ENCODE data around the gene TCN1.
"Not testable (repeated sequence)": the region's sequence is repeated elsewhere in the genome, so short reads cannot be mapped to it uniquely, and the experiment has no call there.

The TCN1 gene

GRCh38 chr11:59857439-59858434 lies 8.6 kb downstream of the TCN1 start:
- DNase-seq (ENCODE audit: low read depth in 2 of 2): no peak

- DNase-seq (ENCODE audit: low read depth in 2 of 2): no peak
Observed at GRCh38 chr11:59854871-59855270, 11.4 kb downstream of the TCN1 start.

GRCh38 chr11:59851416-59851815 lies 14.9 kb downstream of the TCN1 start:
- not testable (repeated sequence) for DNase-seq (ENCODE audit: low read depth in 2 of 2)

- not testable (repeated sequence) for DNase-seq (ENCODE audit: low read depth in 2 of 2)
Observed at GRCh38 chr11:59849551-59849950, 16.7 kb downstream of the TCN1 start.

GRCh38 chr11:59849129-59849528 lies 17.2 kb downstream of the TCN1 start:
- DNase-seq (ENCODE audit: low read depth in 2 of 2): no peak

- not testable (repeated sequence) for DNase-seq (ENCODE audit: low read depth in 2 of 2)
Observed at GRCh38 chr11:59848439-59848838, 17.8 kb downstream of the TCN1 start.

- no peak for DNase-seq (ENCODE audit: low read depth in 2 of 2)
Observed at GRCh38 chr11:59847626-59848025, 18.7 kb downstream of the TCN1 start.

- DNase-seq (ENCODE audit: low read depth in 2 of 2): no peak
Observed at GRCh38 chr11:59846556-59846955, 19.7 kb downstream of the TCN1 start.

- no peak for DNase-seq (ENCODE audit: low read depth in 2 of 2)
Observed at GRCh38 chr11:59845399-59845798, 20.9 kb downstream of the TCN1 start, which contains the start of gene CBLIF. TSS of gene CBLIF (minus strand) at chr11:59845499. CDS start at chr11:59845453, 46 bp downstream.

GRCh38 chr11:59842316-59842715 lies 24.0 kb downstream of the TCN1 start:
- no peak for DNase-seq (ENCODE audit: low read depth in 2 of 2)

GRCh38 chr11:59841514-59841913 lies 24.8 kb downstream of the TCN1 start:
- no peak for DNase-seq (ENCODE audit: low read depth in 2 of 2)

GRCh38 chr11:59839615-59840014 lies 26.7 kb downstream of the TCN1 start:
- no peak for DNase-seq (ENCODE audit: low read depth in 2 of 2)

- DNase-seq (ENCODE audit: low read depth in 2 of 2): no peak
Observed at GRCh38 chr11:59833602-59834001, 32.7 kb downstream of the TCN1 start.

GRCh38 chr11:59829358-59829757 lies 36.9 kb downstream of the TCN1 start:
- no peak for DNase-seq (ENCODE audit: low read depth in 2 of 2)

- DNase-seq (ENCODE audit: low read depth in 2 of 2): no peak
Observed at GRCh38 chr11:59822989-59823566, 43.2 kb downstream of the TCN1 start.

GRCh38 chr11:59818572-59818971 lies 47.7 kb downstream of the TCN1 start:
- DNase-seq (ENCODE audit: low read depth in 2 of 2): no peak

GRCh38 chr11:59816434-59816833 lies 49.9 kb downstream of the TCN1 start:
- DNase-seq (ENCODE audit: low read depth in 2 of 2): not testable (repeated sequence)

- no peak for DNase-seq (ENCODE audit: low read depth in 2 of 2)
Observed at GRCh38 chr11:59815754-59816153, 50.5 kb downstream of the TCN1 start.

- DNase-seq (ENCODE audit: low read depth in 2 of 2): no peak
Observed at GRCh38 chr11:59814021-59814420, 52.3 kb downstream of the TCN1 start.

GRCh38 chr11:59813364-59813763 lies 52.9 kb downstream of the TCN1 start:
- no peak for DNase-seq (ENCODE audit: low read depth in 2 of 2)

GRCh38 chr11:59812220-59812619 lies 54.1 kb downstream of the TCN1 start:
- no peak for DNase-seq (ENCODE audit: low read depth in 2 of 2)

- DNase-seq (ENCODE audit: low read depth in 2 of 2): no peak
Observed at GRCh38 chr11:59810911-59811259, 55.4 kb downstream of the TCN1 start.

Data from stimulated activated CD4-positive, alpha-beta T cell treated with anti-CD3 and anti-CD28 coated beads, Interleukin-1b, Interleukin-23, amount 100 ng/mL, for 1 hour (primary cell).